ENCODE data around the gene HOMER3. TPM values are rescaled to one million over a fixed set of nuclear protein-coding genes. Genes with fewer than 3 reads are reported as not detected.

Gene HOMER3
- total RNA-seq, 4 donors from 2014 or later = 16.6 to 47.8 (median 40.6) TPM

DNA sequence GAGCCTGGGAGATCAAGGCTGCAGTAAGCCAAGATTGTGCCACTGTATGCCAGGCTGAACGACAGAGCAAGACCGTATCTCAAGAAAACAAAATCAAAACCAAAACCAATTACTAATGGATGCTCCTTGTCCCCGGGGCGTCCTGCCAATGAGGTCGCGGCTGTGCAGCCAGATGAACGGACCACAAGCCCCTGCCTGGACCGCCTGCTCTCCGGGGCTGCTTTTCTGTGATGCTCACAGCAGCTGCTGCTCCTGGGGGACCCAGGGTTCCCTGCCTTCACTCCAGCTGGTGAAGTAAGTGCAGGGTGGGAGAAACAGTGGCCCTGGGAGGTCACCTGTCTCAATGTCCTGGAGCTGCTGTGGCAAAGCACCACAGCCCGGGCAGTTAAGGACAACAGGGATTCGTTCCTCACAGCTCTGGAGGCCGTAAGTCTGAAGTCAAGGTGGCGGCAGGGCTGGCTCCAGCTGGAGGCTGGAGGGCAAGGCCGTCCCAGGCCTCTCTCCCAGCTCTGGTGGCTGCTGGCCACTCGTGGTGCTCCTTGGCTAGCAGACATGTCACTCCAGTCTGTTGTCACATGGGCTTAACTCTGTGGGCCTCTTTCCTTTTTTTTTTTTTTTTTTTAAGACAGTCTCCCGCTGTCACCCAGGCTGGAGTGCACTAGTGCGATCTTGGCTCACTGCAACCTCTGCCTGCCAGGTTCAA, 31.9 kb downstream of the HOMER3 start:
- TF ChIP-seq, protein P1, sequence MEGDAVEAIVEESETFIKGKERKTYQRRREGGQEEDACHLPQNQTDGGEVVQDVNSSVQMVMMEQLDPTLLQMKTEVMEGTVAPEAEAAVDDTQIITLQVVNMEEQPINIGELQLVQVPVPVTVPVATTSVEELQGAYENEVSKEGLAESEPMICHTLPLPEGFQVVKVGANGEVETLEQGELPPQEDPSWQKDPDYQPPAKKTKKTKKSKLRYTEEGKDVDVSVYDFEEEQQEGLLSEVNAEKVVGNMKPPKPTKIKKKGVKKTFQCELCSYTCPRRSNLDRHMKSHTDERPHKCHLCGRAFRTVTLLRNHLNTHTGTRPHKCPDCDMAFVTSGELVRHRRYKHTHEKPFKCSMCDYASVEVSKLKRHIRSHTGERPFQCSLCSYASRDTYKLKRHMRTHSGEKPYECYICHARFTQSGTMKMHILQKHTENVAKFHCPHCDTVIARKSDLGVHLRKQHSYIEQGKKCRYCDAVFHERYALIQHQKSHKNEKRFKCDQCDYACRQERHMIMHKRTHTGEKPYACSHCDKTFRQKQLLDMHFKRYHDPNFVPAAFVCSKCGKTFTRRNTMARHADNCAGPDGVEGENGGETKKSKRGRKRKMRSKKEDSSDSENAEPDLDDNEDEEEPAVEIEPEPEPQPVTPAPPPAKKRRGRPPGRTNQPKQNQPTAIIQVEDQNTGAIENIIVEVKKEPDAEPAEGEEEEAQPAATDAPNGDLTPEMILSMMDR (IDR thresholded peaks at IDR 0.05) = no peak
- ATAC-seq (ENCODE audit: low FRiP score) (no peak), DNase-seq (ENCODE audit: low spot score) (no peak)

DNA sequence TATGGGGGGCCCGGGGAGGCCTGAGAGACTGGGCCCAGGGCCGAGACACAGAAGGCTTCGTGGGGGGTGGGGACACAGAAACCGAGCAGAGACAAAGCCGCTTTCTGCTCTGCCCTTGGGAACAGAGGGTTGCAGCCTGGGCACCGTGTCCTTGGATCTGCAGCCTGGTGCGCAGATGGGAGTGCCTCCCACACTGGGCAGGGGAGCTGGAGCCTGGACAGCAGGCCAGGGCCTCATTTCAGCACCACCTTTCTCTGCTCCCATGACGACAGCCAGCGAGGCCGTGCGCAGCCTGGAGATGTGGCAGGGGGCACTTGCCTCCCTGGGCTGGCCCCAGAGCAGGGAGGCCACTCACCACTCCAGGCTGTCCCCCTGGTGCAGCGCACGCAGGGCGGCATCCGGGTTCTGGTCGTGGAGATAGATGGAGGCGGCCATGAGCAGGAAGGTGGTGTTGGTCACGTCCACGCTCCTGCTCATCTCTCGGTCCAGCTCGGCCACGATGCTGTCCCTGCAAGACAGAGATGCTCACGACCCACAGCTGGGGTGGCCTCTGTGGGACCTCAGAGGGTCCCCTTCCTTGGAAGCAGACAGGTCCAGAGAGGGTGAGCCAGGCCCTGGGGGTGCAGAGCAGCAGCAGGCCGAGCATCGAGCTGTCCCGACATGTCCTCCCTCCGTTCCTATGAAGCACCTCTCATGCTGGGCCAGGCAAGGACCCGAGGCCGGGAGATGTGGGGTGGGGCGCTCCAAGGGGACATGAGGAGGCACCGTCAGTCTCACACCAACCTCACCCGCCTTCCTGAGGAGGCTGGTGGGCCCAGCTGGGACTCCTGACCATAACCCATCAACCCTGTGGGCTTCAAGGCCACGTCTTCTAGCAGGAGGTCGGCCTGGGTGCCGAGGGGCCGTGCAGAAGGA, 34.2 kb downstream of the HOMER3 start:
- ATAC-seq (ENCODE audit: low FRiP score) (no peak), DNase-seq (ENCODE audit: low spot score) (no peak)

DNA sequence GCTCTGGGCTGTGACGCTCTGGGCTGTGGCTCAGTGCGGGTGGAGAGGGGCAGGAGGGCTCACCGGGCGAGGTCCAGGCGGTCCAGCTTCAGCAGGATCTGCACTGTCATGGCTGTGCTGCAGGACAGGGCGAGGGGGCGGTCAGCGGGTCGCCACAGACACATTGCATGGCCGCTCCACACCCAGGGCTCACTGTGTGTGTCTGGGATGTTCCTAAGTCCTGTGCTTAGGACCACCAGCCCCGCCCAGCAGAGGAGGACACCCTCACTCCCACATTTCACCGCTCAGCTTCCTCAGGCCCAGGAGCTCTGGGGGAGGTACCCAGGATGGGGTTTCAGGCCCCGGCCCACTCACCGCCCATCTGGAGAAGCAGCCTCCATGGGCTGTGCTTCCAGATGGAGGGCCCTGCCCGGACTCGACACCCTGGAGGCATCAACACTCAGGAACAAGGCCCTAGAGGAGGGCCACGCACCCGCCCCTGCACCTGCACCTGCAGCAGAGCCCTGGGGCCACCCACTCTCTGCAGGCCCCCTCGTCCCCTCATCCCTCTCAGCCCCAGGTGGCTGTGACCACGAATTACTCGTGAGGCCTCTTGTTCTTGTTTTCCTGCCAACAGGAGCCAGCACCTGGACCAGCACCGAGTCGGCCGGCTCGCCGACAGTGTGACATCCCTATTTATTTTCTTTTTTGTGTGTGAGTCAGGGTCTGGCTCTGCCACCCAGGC, 35.3 kb downstream of the HOMER3 start:
- TF ChIP-seq, protein P1 (IDR thresholded peaks at IDR 0.05) = no peak
- DNase-seq (ENCODE audit: low spot score) (no peak), ATAC-seq (ENCODE audit: low FRiP score) (no peak)

More for the DNA sequence above, 34.2 kb downstream of the HOMER3 start:
- TF ChIP-seq, protein P1 (IDR thresholded peaks at IDR 0.05) = no peak

DNA sequence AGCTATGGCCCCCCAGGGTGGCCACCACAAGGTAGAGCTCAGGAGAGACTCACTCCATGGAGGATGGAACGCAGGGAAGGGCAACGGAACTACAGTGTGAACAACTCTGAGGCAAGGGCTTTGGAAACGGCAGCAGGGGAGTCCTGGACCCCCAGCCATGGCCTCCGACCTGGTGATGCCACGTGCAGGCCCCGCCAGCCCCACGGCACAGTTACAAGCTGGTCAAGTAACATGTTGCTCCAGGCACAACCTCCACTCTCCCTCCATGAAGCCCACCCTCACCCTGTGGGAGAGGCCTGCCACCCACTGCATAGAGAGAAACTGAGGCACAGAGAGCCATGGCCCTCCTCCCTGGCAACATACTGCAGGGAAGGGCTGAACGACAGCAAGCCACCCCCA, 36.0 kb downstream of the HOMER3 start:
- TF ChIP-seq, protein P1 (IDR thresholded peaks at IDR 0.05) = no peak
- DNase-seq (ENCODE audit: low spot score) = no peak
- ATAC-seq (ENCODE audit: low FRiP score) = no peak

DNA sequence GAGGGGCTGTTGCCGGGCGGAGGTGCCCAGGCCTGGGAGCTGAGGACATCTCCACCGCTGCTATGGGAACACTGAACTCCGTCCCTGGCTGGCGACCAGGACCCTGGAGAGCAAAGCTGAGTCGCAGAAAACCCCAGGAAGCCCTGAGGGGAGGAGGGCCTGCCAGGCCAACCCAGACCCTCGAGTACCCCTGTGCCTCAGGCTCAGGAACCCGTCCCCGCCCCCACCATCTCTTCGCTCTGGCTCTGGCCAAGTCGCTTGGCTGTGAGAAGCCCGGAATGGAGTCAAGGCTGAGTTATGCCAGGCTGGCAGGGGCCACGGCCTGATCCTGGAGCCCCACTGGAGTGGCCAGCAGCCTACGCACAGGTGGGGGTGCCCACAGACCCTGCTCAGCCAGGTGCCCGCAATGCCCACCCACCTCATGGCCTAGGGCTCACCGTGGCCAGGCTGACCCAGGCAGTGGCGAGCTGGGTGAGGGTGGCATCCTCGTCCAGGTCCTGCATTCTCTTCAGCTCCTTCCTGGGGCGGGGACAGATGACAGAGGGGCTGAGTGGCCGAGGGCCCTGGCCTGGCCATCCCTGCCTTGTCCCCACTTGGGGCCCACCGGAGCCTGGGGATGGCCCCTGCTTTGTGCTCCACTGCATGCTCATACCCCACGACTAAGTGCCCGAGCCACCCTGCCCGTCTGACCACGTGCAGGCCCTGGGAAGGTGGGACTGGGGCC, 36.5 kb downstream of the HOMER3 start:
- DNase-seq (ENCODE audit: low spot score) (no peak), ATAC-seq (ENCODE audit: low FRiP score) (peak; percentile 12)

More for the DNA sequence above, 36.5 kb downstream of the HOMER3 start:
- TF ChIP-seq, protein P1 (IDR thresholded peaks at IDR 0.05) = no peak
